Measurements from ENCODE around the gene WEE2. TPM values are rescaled to one million over a fixed set of nuclear protein-coding genes. Genes with fewer than 3 reads are reported as not detected.
"Not testable (repeated sequence)": the region's sequence is repeated elsewhere in the genome, so short reads cannot be mapped to it uniquely, and the experiment has no call there.

The WEE2 gene
- total and polyA plus RNA-seq, 11 donors = 0.08 TPM; not detected in 10

DNA sequence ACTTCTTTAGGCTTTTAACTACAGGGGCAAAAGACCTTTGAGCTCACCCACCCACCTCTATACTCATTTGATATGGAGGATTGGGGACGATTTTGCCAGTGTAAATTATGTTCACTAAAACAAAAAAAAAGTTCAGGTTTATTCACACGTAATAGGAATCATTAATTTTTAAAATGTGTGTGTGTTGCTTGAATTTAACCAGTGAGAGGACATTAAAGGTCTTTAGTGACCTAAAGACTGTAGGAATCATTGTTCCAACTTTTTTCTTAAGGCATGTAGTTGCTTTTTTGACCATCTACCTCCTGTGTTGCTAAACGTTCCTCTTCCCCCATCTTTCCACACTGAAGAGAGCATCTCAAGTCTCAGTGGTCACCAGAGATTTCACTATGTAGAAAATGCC lies 31.1 kb downstream of the WEE2 start:
- TF ChIP-seq, protein P1, sequence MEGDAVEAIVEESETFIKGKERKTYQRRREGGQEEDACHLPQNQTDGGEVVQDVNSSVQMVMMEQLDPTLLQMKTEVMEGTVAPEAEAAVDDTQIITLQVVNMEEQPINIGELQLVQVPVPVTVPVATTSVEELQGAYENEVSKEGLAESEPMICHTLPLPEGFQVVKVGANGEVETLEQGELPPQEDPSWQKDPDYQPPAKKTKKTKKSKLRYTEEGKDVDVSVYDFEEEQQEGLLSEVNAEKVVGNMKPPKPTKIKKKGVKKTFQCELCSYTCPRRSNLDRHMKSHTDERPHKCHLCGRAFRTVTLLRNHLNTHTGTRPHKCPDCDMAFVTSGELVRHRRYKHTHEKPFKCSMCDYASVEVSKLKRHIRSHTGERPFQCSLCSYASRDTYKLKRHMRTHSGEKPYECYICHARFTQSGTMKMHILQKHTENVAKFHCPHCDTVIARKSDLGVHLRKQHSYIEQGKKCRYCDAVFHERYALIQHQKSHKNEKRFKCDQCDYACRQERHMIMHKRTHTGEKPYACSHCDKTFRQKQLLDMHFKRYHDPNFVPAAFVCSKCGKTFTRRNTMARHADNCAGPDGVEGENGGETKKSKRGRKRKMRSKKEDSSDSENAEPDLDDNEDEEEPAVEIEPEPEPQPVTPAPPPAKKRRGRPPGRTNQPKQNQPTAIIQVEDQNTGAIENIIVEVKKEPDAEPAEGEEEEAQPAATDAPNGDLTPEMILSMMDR (IDR thresholded peaks at IDR 0.05) = no peak
- TF ChIP-seq POLR2A (IDR thresholded peaks at IDR 0.05) = no peak
- Histone ChIP-seq H3K27ac (peak overlapping the region in 1 of 12 donors; percentile 87), H3K4me3 (peak overlapping the region in 8 of 12 donors; percentile 63 to 84 (median 74)), H3K9me3 (no peaks in the 10 kb centered on the region), H3K4me1 (peaks cover 0 to 31% (median 17%) of the 10 kb centered on the region in 12 donors), H3K36me3 (peaks cover 0 to 51% (median 43%) of the 10 kb centered on the region in 9 donors), H3K27me3 (no peaks in the 10 kb centered on the region)
- intact Hi-C loops (cut with DNase I) = loop anchor here in 8 of 10 donors (2.0 to 10.0 kb wide), 6 partner anchors 74 to 187 kb away; partner anchors contain the start of gene AGK (in 1 of the 8)
- DNase-seq (no peak), ATAC-seq (no peak)
- WGBS, 4 donors = 49 to 74% (median 68%) methylated on average over 3 of the region's 3 CpGs

DNA sequence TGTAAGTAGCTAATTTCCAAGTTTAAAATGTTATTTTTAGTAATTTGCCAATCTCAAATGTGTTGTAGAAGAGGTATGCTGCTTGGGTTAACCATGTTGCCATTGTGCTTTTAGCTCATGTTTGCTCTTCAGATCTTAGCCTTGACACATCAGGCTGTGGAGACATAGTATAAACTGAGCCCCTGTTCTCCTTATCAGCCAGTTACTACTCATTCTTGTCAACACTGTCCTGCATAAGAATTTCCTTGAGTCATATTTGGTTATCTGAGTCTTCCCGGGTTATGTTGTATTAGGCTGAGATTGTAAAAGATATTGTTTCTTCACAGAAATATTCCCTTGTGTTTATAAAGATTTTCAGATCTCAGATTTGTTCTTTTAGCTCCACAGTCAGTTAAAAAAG lies 34.1 kb downstream of the WEE2 start:
- intact Hi-C loops (cut with DNase I) = no loop called here
- Histone ChIP-seq H3K27ac (no peak overlapping the region), H3K4me1 (peaks cover 0 to 24% (median 13%) of the 10 kb centered on the region in 12 donors), H3K27me3 (no peaks in the 10 kb centered on the region), H3K4me3 (no peak overlapping the region), H3K9me3 (no peaks in the 10 kb centered on the region), H3K36me3 (peaks cover 0 to 81% (median 72%) of the 10 kb centered on the region in 9 donors)
- WGBS, 4 donors = 30 to 45% (median 42%) methylated on average over 1 of the region's 1 CpG
- TF ChIP-seq, protein P1 (IDR thresholded peaks at IDR 0.05) = no peak
- TF ChIP-seq POLR2A (IDR thresholded peaks at IDR 0.05) = no peak
- no peak for ATAC-seq
- DNase-seq = no peak

DNA sequence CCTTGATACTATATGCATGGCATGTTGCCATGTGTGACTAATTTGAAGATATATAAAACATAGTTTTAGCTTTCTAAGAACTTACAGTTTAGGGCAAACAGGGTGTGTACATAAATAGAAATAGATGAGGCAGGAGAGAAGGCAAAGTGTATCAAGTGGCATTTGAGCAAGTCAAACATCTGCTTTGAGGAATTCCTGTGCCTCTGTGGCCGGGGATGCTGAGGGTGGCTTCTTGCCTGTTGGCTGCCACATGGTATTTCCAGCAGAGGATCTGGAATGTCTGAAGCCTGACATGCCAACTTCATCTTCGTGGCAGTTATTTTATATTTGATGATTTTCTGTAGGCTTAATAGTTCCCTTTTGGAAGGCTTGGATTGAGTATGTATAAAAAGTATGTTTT lies 36.0 kb downstream of the WEE2 start:
- Histone ChIP-seq H3K36me3 (peaks cover 0 to 100% (median 91%) of the 10 kb centered on the region in 9 donors), H3K4me3 (no peak overlapping the region), H3K4me1 (peaks cover 0 to 15% (median 5%) of the 10 kb centered on the region in 12 donors), H3K9me3 (no peaks in the 10 kb centered on the region), H3K27ac (no peak overlapping the region), H3K27me3 (no peaks in the 10 kb centered on the region)
- no peak for ATAC-seq
- TF ChIP-seq, protein P1 (IDR thresholded peaks at IDR 0.05) = no peak
- TF ChIP-seq POLR2A (IDR thresholded peaks at IDR 0.05) = no peak
- no peak for DNase-seq
- 71 to 81% (median 76%) methylated on average over 2 of the region's 2 CpGs for WGBS, 4 donors
- intact Hi-C loops (cut with DNase I) = no loop called here

DNA sequence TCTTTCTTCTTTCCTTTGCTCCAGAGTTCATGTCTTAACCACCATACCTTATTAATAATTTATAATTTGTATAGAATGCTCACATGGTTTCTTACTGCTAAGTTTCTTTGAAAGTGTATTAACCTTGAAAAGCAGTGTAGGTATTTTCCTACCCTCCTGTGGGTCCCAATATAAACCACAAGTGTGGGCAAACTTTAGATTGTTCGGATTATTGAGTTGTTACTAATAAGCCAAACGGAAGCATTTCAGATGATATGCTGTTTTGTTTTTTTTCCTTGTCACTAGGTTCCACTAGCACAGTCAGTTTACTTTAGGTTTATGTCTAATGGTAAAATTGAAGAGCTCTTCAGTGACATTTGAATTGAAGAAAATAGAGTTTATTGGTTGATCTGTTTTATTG lies 40.2 kb downstream of the WEE2 start:
- intact Hi-C loops (cut with DNase I) = no loop called here
- ATAC-seq (no peak), DNase-seq (no peak)
- H3K36me3 ChIP-seq = peaks cover 10 to 100% (median 99%) of the 10 kb centered on the region in 9 donors
- no peaks in the 10 kb centered on the region for H3K27me3 ChIP-seq
- no peaks in the 10 kb centered on the region for H3K4me1 ChIP-seq
- TF ChIP-seq POLR2A (IDR thresholded peaks at IDR 0.05) = no peak
- TF ChIP-seq, protein P1 (IDR thresholded peaks at IDR 0.05) = no peak
- no peak overlapping the region for H3K4me3 ChIP-seq
- WGBS, 4 donors = 84 to 95% (median 90%) methylated on average over 2 of the region's 2 CpGs
- H3K9me3 ChIP-seq = peaks cover 0 to 30% (median 18%) of the 10 kb centered on the region in 12 donors
- no peak overlapping the region for H3K27ac ChIP-seq

DNA sequence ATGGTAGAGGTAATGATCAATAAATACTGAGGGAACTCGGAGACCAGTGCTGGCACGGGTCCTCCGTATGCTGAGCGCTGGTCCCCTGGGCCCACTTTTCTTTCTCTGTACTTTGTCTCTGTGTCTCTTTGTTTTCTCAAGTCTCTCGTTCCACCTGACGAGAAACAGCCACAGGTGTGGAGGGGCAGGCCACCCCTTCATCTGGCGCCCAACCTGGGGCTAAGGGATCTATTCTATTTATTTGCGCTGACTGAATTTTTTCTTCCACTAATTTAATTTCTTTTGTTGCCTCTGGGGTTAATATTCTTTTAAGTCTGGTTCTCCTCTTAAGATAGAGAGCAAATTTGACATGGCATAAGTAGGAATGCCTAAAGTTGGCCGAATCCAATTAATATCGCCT lies 43.8 kb downstream of the WEE2 start:
- H3K4me1 ChIP-seq; H3K27ac ChIP-seq; H3K4me3 ChIP-seq; intact Hi-C loops (cut with DNase I); H3K27me3 ChIP-seq; DNase-seq; ATAC-seq: not testable (repeated sequence)
- WGBS, 4 donors = 96 to 98% (median 98%) methylated on average over 10 of the region's 10 CpGs
- Histone ChIP-seq H3K36me3 (peaks cover 10 to 98% (median 91%) of the 10 kb centered on the region in 9 donors), H3K9me3 (peaks cover 0 to 30% (median 18%) of the 10 kb centered on the region in 12 donors)

Data from heart left ventricle (tissue), 16 donors.